Brain microvascular endothelial cell (primary cell): ENCODE measurements around the gene SCPEP1.
"Not testable (repeated sequence)": the region's sequence is repeated elsewhere in the genome, so short reads cannot be mapped to it uniquely, and the experiment has no call there.

Experiments used
- DNase-seq: peaks from one replicate; pipeline ENCODE4 v3.0.0-alpha.2; 2020
- H3K27ac ChIP-seq: fragments of 250-450 bp; sonication (Bioruptor Pico); 2 replicates; pipeline ENCODE4 v1.5.1; 2020; ENCODE audit warnings: mild to moderate bottlenecking, moderate library complexity
- H3K27me3 ChIP-seq: fragments of 250-450 bp; sonication (Bioruptor Pico); replicated peaks from 2 replicates; pipeline ENCODE4 v1.5.1; 2020; ENCODE audit warnings: mild to moderate bottlenecking
- H3K36me3 ChIP-seq: fragments of 250-450 bp; sonication (Bioruptor Pico); replicated peaks from 2 replicates; pipeline ENCODE4 v1.5.1; 2020; ENCODE audit warnings: mild to moderate bottlenecking
- H3K4me3 ChIP-seq: 2 replicates; pipeline ENCODE4 v1.5.1; 2011; ENCODE audit warnings: low read depth, mild to moderate bottlenecking, control low read depth, low read length, moderate library complexity
- in situ Hi-C: cut with HindIII; loops from 2 replicates; pipeline ENCODE4 v1.10.0; 2017; ENCODE audit warnings: low sequenced_read_pairs, low pct_ligation_motif_present
- TF ChIP-seq, protein P1 (sequence below): IDR thresholded peaks from 2 replicates; pipeline ENCODE4 v1.5.1; 2011; ENCODE audit warnings: low read depth, mild to moderate bottlenecking, moderate library complexity, low read length, control low read depth, inconsistent platforms; ENCODE audit errors: missing control alignments

SCPEP1 gene

DNA sequence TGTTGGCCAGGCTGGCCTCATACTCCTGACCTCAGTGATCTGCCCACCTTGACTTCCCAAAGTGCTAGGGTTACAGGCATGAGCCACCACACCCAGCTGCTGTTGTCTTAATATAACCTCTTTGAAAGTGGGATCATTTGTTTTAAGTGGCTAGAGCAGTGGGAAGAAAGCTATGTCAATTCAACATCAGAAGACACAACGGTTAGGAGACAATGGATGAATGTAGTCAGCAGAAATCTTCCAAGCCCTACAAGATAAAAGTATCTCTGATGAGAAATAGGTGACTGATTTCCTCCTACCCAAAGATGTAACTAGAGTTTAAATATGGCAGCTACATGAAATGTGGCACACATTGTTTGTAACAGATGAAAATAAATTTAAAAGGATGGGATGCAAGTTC lies 44.1 kb upstream of the SCPEP1 start:
- TF ChIP-seq, protein P1, sequence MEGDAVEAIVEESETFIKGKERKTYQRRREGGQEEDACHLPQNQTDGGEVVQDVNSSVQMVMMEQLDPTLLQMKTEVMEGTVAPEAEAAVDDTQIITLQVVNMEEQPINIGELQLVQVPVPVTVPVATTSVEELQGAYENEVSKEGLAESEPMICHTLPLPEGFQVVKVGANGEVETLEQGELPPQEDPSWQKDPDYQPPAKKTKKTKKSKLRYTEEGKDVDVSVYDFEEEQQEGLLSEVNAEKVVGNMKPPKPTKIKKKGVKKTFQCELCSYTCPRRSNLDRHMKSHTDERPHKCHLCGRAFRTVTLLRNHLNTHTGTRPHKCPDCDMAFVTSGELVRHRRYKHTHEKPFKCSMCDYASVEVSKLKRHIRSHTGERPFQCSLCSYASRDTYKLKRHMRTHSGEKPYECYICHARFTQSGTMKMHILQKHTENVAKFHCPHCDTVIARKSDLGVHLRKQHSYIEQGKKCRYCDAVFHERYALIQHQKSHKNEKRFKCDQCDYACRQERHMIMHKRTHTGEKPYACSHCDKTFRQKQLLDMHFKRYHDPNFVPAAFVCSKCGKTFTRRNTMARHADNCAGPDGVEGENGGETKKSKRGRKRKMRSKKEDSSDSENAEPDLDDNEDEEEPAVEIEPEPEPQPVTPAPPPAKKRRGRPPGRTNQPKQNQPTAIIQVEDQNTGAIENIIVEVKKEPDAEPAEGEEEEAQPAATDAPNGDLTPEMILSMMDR, result no peak
- H3K4me3 ChIP-seq, result no peak overlapping the region

DNA sequence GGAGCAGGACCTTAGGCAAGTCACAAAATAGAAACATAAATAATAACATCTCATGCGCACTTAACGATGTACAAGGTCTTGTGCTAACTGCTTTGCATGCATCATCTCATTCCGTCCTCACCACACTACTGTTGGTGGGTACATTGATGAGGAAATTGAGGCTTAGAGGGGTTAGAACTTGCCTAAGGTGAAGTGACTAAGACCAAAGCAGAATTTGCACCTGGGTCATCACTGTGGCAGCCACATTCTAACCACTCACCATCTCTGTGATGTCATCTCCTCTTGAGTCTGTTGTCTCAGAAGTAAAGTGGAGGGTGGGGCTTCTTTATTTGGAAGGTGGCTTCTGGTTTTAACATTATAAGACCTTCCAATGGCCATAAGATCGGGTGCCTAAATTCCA lies 43.7 kb upstream of the SCPEP1 start:
- H3K4me3 ChIP-seq, result no peak overlapping the region
- peaks cover 12% of the 10 kb centered on the region for H3K36me3 ChIP-seq
- in situ Hi-C loops, result no loop called here
- DNase-seq, result no peak
- H3K27ac ChIP-seq, result no peak overlapping the region
- H3K27me3 ChIP-seq, result no peaks in the 10 kb centered on the region
- TF ChIP-seq, protein P1, result no peak

More for the DNA sequence above, 44.1 kb upstream of the SCPEP1 start:
- DNase-seq, result no peak
- Histone ChIP-seq H3K27me3 (no peaks in the 10 kb centered on the region), H3K27ac (no peak overlapping the region), H3K36me3 (peaks cover 10% of the 10 kb centered on the region)
- in situ Hi-C loops, result no loop called here

DNA sequence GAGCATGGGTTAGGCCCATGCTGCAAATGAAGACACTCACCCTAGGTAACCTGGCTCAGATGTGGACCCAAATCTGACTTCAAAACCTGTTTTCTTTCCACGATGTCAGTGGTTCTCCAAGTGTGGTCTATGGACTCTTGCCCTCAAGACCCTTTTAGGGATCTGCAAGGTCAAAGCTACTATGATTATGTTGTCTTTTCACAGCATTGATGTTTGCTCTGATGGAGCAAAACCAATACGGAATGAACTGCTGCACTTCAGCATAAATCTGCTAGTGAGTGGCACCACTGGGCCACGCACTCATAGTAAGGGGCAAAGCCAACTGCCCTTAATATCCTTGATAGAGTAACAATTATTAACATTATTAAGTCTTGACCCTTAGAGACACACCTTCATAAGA lies 42.5 kb upstream of the SCPEP1 start:
- Histone ChIP-seq H3K27me3 (no peaks in the 10 kb centered on the region), H3K4me3 (no peak overlapping the region), H3K36me3 (peaks cover 12% of the 10 kb centered on the region), H3K27ac (no peak overlapping the region)
- in situ Hi-C loops, result no loop called here
- TF ChIP-seq, protein P1, result no peak
- no peak for DNase-seq

DNA sequence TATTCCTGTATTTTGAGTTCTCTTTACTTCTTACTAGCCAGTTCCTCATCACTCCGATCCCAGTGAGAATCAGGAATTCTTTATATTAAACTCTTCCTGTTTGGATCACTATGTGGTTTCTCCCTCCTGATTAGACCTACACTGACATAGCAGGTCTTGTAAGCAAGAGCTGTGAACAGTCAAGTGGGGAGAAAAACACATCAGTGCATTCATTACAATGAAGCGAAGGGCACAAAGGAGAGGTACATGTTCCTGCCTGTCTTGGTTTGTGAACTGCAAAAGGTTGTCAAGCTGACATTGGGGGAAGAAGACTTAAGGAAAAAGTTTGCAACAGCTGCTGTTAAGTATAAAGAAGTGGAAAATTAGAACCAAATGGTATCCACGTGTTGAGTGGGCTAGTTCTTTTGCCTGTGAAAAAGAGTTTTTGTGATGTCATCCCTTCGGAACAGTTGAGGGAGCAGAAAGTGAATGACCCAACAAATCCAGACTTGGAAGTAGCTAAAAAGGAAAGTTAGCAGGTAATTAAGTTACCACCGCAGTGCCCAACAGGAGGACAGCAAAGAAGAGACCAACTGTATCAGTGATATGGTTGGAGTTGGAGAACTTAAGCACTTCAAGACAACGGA lies 41.1 kb upstream of the SCPEP1 start:
- in situ Hi-C loops, result no loop called here
- H3K36me3 ChIP-seq, result peaks cover 21% of the 10 kb centered on the region
- no peak overlapping the region for H3K27ac ChIP-seq
- H3K4me3 ChIP-seq, result no peak overlapping the region
- DNase-seq, result no peak
- TF ChIP-seq, protein P1, result no peak
- no peaks in the 10 kb centered on the region for H3K27me3 ChIP-seq

DNA sequence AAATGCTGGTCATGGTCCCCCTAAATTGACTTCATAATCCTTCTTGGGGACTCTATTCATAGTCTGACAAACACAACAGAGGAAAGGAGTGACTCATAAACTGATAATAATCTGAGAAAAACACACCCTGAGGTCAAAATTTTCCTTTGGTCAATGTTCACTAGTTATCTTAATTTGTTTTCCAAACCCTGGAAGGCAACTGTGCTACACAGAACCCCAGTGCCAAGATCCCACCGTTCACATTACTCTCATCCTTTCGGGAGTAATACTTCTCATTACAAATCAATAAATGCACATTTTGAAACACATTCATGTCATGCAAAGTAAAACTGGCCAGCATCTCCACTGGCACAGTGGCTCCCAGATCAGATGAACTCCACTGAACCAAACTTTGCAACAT lies 40.2 kb upstream of the SCPEP1 start:
- Histone ChIP-seq H3K36me3 (peaks cover 22% of the 10 kb centered on the region), H3K4me3 (no peak overlapping the region), H3K27me3 (no peaks in the 10 kb centered on the region), H3K27ac (no peak overlapping the region)
- in situ Hi-C loops, result no loop called here
- DNase-seq, result no peak
- TF ChIP-seq, protein P1, result no peak

DNA sequence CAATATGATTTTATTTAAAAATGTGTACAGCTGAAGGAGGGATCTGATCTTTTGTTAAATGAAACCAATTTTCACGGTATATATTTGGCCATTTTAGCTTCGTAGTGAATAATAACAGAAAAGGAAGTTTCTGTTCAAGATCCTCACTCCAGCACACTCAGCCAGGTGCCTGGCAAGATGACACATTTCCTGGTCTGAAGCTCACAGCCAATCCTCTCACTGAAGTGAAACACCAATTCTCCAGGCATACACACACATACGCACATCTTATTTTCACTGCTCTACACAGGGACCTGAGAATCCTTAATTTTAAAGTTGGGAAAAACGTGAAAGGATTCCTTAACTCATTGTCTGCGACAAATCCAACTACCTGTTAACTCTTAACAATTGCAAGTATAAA lies 39.7 kb upstream of the SCPEP1 start:
- in situ Hi-C loops, DNase-seq, H3K27me3 ChIP-seq, H3K27ac ChIP-seq, H3K4me3 ChIP-seq: not testable (repeated sequence)
- H3K36me3 ChIP-seq, result peaks cover 22% of the 10 kb centered on the region
